NCI-H146 (cell line): ENCODE data around the gene SELENOO.

Source experiments
- DNase-seq: peaks from one replicate; lab custom pipeline; 2025; lab: John Stamatoyannopoulos, UW

The SELENOO gene

DNA sequence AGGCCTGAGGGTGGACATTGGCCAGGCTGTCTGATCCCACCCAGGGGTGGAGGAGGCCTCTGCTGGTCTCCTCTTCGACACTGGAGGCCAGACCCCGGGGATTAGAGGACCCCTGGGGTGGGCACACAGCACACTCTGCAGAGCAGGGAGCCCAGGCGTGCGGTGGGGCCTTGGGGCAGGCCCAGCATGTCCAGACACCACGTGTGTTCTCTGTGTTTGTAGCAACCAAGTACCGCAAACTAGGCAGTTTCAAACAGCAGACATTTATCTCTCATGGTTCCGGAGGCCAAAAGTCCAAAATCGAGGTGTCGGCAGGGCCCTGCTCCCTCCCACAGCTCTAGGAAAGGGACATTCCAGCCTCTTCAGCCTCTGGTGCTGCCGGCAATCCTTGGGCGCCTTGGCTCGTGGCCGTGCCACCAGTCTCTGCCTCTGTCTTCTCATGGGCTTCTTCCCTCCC, 28.8 kb upstream of the SELENOO start:
- DNase-seq, result no peak

DNA sequence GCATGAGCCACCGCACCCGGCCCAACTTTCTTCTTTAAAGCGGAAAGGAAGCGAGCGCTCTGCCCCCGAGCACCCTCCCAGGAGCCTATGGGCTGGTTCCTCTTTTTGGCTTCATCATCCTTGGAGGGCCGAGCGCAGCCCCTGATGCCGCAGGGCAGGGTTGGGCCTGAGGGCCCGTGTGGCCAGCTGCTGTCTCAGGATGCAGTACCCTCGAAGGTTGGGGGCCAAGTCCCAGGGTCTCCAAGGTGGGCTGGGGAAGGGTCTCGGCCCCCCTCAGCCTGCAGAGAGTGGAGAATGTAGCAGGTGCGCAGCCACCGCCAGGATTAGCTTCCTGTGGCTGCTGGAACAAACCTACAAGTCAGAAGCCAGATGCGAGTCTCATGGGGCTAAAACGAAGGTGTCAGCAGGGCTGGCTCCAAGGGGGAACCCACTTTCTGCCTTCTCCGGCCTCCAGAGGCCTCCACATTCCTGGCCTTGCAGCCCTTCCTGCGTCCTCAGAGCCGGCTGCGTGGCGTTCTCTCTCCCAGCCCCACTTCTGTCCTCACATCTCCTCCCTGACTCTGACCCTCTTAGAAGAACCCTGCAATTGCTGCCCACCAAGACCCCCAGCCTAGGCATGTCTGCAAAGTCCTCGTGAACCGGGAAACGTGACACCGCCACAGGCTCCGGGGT, 27.4 kb upstream of the SELENOO start:
- no peak for DNase-seq

DNA sequence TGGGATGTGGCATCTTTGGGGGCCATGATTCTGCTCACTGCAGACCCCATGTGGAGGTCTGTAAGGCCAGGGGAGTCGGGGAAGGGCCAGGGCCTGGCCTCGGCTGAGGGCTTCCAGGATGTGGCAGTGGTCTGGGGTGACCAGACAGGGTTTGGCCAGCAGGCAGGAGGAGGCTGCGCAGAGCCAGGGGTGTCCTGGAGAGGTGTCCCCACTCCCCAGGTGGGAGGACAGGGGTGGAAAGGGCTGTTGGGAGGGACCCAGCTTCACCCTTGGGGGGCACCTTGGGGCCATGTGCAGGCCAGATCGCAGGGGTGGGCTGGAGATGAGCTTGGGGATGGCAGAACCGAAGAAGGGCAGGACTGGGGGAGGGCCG, 26.8 kb upstream of the SELENOO start:
- no peak for DNase-seq

DNA sequence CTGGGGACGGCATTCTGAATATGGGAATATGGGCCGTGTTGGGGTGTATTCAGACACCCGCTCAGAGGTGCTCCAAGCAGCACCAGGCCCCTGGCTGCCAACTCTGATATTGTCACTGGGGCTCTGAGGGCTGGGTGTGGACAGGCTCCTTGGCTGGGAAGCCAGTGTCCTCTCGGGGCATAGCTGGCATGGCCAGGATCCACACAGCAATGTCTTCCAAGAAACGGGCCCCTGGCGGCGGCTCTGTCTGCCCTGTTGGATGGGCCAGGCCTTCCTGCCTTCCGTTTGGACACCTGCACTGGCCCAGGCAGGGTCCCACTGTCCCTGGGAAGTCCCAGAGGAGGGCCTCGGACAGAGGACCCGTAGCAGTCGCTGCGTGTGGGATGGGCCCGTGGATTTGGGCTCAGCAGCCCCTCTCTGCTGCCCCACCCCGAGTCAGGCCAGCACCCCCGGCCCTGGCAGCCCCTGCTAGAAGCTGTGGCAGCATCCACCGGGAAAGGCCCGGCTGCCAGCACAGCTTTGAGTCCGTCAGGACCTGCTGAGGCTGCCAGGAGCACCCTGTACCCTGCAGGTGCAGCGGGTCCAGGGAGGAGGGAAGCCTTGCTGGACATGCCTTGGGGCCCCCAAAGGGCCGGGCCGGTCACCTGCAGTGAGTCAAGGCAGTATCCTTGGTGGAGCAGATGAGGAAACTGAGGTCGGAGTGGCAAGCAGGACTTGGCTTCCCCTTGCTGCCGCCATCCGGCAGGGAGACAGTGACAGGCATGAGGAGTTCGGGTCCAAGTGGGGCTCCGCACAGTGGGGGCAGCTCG, 26.2 kb upstream of the SELENOO start:
- DNase-seq, result no peak

DNA sequence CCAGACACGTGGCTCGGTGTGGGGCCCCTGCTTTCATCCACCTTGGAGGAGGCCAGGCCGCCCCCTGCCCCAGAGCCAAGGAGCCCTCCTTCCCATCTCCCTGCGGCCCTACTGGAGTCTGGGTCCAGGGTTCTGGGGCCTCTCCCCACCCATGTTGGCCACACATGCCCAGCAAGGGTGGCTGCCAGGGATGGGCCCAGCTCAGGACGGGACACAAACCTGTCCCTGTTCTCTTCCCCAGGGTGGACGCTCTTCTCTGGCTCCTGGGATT, 25.7 kb upstream of the SELENOO start:
- no peak for DNase-seq

DNA sequence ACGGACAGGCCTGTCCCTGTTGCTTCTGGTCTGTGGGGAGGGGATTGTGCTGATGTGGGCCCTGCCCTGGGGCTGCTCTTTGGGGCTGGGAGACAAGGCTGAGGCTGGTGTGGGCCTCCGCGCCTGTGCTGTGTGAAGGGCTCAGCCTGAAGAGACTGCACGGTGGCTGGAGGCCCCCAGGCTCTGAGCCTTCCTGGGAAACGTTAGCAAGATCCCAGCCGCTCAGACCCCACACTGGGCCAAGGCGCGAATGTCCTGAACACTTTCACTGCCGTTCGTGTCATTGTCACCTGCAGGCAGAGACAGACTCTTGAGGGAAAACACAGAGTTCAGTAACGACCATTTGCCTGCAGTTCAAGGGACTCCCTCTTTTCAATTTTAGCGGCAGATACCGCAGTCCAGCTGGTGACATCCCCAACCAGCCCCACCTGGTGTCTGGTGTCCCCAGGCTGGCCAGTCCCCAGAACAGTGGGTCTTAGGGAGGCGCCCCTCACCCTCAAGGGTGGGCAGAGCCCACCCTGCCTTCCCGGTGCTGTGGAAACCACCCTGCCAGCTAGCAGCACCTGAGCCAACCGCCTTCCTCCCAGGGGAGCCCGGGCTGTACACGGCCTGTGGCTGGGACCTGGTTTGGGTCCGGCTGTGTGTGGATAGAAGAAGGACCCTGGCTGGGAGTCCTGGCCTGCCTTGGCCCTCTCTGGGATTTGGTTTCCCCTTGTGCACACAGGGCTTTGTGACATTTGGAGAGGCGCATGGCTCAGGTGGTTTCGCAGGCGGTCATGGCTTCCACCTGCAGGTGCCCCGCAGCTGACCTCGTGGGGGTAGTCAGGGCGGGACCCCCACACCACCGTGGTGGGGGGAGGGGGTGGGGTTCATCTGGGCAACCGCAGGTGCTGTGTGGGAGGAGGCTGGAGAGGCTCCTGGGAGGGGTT, 24.6 kb upstream of the SELENOO start:
- DNase-seq, result no peak

DNA sequence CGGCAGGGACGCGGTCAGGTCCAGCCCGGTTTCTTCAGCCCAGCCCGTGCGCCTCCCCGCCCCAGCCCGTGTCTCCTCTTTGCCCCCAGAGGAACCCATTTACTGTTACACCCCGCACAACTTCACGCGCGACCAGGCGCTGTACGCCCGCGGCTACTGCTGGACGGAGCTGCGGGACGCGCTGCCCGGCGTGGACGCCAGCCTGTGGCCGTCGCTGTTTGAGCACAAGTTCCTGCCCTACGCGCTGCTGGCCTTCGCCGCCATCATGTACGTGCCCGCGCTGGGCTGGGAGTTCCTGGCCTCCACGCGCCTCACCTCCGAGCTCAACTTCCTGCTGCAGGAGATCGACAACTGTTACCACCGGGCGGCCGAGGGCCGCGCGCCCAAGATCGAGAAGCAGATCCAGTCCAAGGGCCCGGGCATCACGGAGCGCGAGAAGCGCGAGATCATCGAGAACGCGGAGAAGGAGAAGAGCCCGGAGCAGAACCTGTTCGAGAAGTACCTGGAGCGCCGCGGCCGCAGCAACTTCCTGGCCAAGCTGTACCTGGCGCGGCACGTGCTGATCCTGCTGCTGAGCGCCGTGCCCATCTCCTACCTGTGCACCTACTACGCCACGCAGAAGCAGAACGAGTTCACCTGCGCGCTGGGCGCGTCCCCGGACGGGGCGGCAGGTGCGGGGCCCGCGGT, 23.8 kb upstream of the SELENOO start:
- DNase-seq, result no peak

DNA sequence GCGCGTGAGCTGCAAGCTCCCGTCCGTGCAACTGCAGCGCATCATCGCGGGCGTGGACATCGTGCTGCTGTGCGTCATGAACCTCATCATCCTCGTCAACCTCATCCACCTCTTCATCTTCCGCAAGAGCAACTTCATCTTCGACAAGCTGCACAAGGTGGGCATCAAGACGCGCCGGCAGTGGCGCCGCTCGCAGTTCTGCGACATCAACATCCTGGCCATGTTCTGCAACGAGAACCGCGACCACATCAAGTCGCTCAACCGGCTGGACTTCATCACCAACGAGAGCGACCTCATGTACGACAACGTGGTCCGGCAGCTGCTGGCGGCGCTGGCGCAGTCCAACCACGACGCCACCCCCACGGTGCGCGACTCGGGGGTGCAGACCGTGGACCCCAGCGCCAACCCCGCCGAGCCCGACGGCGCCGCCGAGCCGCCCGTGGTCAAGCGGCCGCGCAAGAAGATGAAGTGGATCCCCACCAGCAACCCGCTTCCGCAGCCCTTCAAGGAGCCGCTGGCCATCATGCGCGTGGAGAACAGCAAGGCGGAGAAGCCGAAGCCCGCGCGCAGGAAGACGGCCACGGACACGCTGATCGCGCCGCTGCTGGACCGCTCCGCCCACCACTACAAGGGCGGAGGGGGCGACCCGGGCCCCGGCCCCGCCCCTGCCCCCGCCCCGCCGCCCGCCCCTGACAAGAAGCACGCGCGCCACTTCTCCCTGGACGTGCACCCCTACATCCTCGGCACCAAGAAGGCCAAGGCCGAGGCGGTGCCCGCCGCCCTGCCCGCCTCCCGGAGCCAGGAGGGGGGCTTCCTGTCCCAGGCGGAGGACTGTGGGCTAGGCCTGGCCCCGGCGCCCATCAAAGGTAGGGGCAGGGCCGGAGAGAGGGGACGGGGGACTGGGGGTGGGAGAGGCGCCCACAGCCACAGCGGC, 23.0 kb upstream of the SELENOO start:
- DNase-seq, result no peak

DNA sequence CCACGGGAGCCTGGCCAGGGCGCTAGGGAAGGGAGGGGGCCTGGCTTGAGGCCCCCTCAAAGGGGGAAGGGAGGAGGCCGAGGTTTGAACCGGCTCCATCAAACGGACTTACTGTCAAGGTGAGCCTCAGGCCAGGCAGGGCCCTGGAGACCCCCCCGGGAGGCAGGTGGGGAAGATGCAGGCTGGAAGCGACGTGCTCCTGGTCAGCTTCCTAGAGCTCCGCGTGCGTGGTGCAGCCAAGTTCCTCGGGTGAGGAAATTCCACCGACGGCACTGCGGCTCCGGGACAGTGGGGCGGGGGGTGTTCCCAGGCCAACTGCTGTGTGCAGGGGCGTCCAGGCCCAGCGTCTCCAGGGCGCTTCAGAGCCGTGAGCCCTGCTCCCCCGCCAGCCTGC, 22.3 kb upstream of the SELENOO start:
- DNase-seq, result no peak

DNA sequence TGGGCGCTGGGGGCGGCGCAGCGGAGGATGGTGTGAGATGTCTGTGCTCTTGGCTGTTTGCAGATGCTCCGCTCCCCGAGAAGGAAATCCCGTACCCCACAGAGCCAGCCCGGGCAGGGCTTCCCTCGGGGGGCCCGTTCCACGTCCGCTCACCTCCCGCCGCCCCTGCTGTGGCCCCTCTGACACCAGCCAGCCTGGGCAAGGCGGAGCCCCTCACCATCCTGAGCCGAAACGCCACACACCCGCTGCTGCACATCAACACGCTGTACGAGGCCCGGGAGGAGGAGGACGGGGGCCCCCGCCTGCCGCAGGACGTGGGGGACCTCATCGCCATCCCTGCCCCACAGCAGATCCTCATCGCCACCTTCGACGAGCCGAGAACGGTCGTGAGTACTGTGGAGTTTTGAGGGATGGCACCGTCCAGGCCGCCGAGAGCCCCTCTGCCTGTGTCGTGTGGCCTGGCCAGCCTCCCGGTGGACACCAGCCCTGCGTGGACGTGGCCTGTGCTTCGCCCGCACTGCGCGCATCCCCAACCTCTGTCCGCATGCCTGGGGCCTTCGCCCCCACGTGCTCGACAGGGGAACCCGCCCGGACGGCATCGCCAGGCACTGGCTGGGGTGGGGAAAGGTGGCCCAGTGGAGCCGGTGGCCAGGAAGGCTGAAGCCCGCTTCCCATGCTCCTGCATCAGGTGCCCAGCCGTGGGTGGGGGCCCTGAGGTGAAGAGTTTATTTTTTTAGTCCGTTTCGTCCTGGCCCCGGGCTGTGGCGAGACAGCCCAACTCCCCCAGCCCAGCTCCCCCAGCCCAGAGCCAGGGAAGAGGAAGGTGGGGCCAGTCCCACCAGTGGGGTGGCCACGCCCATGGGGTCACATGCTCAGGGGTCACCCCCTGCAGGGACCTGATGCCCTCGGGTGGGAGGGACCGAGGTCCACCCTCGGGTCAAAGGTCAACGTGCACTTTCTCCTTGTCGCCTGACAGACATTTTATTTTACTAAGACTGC, 21.6 kb upstream of the SELENOO start:
- DNase-seq, result no peak

DNA sequence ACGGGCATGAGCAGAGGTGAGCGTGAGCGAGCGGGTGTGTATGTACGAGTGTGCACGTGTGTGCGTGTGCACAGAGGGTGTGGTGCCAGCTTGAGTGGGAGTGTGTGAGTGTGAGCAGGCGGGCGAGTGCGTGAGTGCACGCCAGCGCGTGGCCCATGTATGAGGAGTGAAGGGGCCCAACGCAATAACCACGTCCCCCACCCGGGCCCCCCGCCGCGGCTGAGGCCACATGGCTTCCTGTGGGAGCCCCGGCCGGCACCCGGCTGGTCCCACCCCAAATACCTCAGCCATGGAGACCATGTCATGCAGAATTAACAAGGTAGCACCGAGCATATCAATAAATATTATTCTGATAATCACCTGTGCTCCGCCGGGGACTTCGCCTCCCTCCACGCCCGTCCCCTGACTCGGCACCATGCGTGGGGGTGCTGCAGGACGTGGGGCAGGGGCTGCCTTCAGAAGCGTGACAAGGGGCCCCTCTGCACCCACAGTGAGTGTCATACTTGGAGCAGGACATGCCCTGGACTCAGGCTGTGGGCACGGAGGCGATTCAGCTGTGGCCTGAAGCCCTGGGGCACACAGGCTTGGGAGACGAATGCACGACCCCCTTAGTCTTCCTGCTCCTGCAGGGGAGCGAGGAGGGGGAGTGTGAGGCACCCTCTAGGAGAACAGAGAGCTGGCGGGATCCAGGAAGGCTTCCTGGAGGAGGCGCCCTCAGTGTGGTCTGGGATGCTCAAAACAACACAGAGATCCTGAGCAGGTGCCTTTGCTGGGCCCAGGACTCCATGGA, 20.7 kb upstream of the SELENOO start:
- no peak for DNase-seq

DNA sequence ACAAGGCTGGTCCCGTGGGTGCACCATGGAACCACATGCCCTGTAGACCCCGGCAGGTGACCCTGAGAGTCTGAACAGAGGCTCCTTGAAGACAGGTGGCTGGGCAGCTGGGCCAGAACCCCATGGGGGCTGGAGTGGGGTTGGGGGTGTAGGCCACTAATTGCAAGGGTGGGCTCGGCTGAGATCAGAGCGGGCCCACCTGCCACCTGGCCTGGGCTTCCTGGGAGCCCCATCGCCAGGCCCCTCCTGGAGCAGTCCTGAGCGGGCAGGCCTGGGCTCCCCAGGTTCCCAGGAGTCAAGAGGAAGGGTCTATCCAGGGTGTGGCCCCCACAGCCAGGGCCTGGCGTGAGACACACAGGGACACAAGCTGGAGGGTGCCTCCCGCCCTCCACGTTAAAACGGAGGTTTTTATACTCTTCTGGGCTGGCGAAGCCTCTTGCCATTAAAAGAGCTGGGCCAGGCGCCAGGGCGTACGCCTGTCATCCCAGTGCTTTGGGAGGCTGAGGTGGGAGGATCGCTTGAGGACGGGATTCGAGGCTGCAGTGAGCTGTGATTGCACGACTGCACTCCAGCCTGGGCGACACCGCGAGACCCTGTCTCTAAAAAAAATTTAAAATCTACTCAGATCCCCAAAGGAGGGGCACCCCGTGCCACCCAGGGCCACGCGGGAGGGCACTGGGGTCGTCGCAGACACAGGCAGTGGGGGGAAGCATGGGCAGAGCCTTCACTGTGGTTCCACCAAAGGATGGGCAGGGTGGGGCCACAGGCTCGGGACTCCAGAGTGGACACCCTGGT, 19.9 kb upstream of the SELENOO start:
- DNase-seq, result no peak

DNA sequence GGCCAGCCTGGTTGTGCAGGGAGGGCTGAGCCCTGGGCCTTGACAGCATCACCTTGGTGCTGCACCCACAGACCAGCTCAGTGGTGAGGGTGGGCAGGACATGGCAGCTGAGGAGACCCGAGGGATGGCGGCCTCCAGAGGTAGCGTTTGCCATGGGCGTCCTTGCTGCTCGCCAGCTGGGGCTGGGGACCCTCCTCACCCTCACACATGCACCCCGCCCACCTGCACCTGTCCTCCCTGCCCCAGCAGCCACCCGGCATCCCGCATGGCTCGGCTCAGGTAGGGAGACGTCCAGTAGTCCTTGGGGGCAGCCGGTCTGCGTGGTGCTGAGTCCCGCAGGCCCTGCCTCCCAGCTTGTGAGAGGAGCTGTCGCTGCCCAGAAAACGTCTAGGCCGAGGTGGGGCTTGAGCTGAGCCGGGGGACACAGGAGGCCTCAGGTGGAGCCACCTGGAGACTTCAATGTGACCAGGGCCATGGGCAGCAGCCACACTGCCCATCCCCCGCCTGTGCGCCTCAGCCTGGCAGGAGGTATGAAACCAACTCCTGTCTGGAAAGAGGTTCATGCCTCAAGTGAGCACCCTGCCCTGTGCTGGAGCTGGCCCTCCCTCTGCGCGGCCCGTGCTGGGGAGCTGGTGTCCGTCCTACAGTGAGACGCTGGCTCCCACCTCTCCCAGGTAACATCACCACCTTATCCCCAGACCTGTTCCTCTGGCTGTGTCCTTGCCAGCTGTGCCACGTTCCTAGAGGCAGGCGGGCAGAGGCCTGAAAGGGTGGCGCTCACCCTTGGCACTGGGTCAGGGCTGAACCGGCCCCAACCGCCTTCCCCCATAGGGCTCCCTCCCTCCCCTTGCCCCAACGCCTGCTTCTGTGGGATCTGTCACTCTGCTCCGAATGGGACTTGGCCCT, 18.4 kb upstream of the SELENOO start:
- no peak for DNase-seq

DNA sequence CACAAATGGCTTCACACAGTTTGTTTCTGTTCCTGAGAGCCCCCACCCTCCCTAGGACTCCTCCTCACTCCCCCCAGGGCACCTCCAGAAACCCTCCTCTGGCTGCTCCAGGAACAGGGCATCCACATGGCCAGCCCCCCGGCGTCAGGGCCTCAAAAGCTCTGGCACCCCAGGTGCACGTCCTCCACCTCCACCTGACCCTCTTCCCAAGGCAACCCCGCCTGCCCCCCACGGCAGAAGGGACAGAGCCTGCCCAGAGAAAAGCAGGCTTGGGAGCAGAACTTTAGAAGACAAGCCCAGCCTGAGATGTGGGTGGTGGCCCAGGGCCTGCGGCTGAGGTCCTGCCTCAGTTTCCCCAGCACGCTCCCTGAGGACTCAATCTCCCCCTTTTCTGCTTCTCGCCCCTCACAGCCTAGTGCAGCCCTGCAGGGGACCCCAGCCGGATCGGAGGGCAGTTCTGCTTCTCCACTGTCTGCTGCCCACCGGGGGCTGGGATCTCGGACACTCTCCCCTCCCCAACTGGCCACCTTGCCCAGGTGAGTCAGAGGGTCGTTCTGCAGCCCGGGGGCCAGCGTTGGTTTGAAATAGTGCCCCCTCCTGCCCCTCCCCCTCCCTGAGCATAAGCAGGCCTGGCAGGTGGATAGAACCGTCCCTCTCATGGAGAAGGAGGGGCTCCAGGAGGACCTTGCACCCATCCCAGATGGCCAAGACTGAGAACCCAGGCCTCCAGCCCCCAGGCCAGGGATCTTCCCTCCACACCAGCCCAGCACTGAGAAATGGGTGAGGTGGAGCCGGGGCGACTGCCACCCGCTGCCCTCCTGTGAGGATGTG, 17.5 kb upstream of the SELENOO start:
- DNase-seq, result no peak

DNA sequence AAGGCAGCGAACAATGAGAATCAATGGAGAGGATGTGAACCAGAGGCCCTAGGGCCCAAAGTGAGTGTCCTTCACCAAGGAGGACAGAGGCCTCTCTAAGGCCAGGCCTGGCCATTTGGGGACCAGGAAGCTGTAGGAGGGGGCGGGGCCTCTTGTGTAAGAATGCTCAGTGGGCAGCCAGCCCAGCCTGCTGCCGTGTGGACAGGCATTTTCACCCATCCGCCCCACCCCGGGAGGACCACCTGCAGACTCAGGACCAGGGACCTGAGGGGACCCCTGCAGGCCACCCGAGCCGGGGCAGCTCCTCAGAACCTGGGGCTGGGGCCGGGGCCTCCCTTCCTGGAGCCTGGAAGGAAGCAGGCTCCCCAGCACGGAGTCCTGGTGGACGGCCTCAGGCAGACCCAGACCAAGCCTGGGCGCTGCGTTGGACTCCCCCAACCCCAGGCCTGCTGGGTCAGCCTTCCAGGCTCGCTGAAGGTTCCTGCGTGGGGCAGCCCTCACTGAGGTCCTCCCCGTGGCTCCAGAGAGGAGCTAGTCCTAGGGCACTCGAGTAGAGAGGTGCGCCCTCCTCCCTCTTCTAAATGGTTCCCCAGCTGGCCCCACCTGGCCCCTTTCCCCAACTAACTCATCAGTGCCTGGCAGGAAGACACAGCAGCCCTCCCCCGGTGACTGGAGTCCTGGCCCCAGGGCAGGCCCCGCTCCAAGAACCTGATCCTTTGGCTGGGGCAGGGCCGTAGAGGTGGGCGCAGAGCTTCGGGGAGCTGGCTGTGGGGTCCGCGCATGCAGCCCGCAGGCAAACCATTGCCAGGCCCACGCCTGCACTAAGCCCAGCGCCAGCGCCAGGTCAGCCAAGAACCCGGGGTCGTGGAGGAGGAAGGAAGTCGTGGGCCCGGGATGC, 16.6 kb upstream of the SELENOO start:
- DNase-seq, result no peak
